ENCODE data around the gene STXBP6. TPM values are rescaled to one million over a fixed set of nuclear protein-coding genes. Genes with fewer than 3 reads are reported as not detected.

Gene STXBP6
- total and polyA plus RNA-seq, 2 of the 13 experiments (the other 11 are each of a cell fraction or from before 2014, with no cell fraction given), result 35.3 to 42.8 TPM

DNA sequence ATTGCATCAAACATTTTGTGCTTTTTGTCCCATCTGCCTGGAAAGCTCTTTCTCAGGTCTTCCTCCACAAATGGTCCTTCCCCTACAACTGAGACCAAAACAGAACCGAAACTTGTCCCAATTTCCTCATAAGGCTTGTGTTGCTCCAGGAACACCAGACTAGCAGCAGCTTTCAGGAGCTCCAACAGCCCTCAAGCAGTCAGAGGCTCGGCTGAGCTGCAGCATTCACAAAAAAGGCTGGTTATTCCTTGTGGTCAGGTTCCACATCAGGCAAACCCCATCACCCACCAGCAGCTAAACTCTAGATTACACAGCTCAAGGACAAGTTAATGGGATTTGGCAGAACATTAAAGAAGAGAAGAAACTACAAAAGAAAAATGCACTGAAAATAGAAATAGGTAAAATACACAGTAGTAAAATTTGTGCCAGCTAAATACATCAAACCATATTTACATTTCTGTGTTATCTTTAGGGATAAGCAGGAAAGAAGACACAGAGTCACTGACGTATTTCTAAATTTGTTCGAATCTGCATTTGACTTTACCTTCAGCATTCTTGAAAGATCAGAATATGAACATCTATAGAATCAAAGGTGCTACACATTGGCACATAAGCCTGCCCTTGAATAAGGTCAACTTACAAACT, 141.2 kb downstream of the STXBP6 start (continued):
- TF ChIP-seq CREM (IDR thresholded peaks at IDR 0.05) (peak; percentile 73; the same call in 1 of the 2 replicates), CREM (CRISPR knock-in tag; IDR thresholded peaks at IDR 0.05) (no peak), ZC3H13 (CRISPR knock-in tag; IDR thresholded peaks at IDR 0.05) (peak; percentile 43; the same call in 1 of the 2 replicates), PAWR (CRISPR knock-in tag; IDR thresholded peaks at IDR 0.05; ENCODE audit: borderline replicate concordance) (no peak), PAX8 (CRISPR knock-in tag; IDR thresholded peaks at IDR 0.05; ENCODE audit: borderline replicate concordance) (no peak), ZNF501 (CRISPR knock-in tag; IDR thresholded peaks at IDR 0.05) (peak; percentile 71; the same call in 1 of the 2 replicates), HOXA7 (CRISPR knock-in tag; IDR thresholded peaks at IDR 0.05) (0 out of 2 replicates have a peak, but pooled peaks have one; percentile 58), PHF5A (CRISPR knock-in tag; IDR thresholded peaks at IDR 0.05; ENCODE audit: low read depth, unreplicated experiment) (peak; percentile 37), MED8 (CRISPR knock-in tag; IDR thresholded peaks at IDR 0.05; ENCODE audit: insufficient replicate concordance) (peak; percentile 8), NCOA2 (CRISPR knock-in tag; IDR thresholded peaks at IDR 0.05) (peak; percentile 93), ZNF367 (CRISPR knock-in tag; IDR thresholded peaks at IDR 0.05; ENCODE audit: borderline replicate concordance) (no peak), ZFP62 (CRISPR knock-in tag; IDR thresholded peaks at IDR 0.05) (no peak), ZKSCAN8 (CRISPR knock-in tag; IDR thresholded peaks at IDR 0.05; ENCODE audit: borderline replicate concordance) (peak; percentile 24; the same call in 1 of the 2 replicates), CBX2 (IDR thresholded peaks at IDR 0.05; ENCODE audit: low read depth, low read length) (no peak), CBX2 (CRISPR knock-in tag; IDR thresholded peaks at IDR 0.05; ENCODE audit: low read depth) (no peak), KMT2A (CRISPR knock-in tag; IDR thresholded peaks at IDR 0.05) (0 out of 2 replicates have a peak, but pooled peaks have one; percentile 69), ATRX (CRISPR knock-in tag; IDR thresholded peaks at IDR 0.05; ENCODE audit: borderline replicate concordance) (no peak), RFXANK (CRISPR knock-in tag; IDR thresholded peaks at IDR 0.05) (peak; percentile 60; the same call in 1 of the 2 replicates), ZNF282 (IDR thresholded peaks at IDR 0.05; ENCODE audit: partially characterized antibody) (no peak)
- TF ChIP-seq, protein P1, sequence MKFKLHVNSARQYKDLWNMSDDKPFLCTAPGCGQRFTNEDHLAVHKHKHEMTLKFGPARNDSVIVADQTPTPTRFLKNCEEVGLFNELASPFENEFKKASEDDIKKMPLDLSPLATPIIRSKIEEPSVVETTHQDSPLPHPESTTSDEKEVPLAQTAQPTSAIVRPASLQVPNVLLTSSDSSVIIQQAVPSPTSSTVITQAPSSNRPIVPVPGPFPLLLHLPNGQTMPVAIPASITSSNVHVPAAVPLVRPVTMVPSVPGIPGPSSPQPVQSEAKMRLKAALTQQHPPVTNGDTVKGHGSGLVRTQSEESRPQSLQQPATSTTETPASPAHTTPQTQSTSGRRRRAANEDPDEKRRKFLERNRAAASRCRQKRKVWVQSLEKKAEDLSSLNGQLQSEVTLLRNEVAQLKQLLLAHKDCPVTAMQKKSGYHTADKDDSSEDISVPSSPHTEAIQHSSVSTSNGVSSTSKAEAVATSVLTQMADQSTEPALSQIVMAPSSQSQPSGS (CRISPR knock-in tag; IDR thresholded peaks at IDR 0.05), result peak; percentile 76; the same call in 1 of the 2 replicates
- TF ChIP-seq, protein P2, sequence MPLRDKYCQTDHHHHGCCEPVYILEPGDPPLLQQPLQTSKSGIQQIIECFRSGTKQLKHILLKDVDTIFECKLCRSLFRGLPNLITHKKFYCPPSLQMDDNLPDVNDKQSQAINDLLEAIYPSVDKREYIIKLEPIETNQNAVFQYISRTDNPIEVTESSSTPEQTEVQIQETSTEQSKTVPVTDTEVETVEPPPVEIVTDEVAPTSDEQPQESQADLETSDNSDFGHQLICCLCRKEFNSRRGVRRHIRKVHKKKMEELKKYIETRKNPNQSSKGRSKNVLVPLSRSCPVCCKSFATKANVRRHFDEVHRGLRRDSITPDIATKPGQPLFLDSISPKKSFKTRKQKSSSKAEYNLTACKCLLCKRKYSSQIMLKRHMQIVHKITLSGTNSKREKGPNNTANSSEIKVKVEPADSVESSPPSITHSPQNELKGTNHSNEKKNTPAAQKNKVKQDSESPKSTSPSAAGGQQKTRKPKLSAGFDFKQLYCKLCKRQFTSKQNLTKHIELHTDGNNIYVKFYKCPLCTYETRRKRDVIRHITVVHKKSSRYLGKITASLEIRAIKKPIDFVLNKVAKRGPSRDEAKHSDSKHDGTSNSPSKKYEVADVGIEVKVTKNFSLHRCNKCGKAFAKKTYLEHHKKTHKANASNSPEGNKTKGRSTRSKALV (CRISPR knock-in tag; IDR thresholded peaks at IDR 0.05), result 0 out of 2 replicates have a peak, but pooled peaks have one; percentile 36
- TF ChIP-seq, protein P3, sequence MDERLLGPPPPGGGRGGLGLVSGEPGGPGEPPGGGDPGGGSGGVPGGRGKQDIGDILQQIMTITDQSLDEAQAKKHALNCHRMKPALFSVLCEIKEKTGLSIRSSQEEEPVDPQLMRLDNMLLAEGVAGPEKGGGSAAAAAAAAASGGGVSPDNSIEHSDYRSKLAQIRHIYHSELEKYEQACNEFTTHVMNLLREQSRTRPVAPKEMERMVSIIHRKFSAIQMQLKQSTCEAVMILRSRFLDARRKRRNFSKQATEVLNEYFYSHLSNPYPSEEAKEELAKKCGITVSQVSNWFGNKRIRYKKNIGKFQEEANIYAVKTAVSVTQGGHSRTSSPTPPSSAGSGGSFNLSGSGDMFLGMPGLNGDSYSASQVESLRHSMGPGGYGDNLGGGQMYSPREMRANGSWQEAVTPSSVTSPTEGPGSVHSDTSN (CRISPR knock-in tag; IDR thresholded peaks at IDR 0.05), result no peak

Data from HepG2 (cell line).